Esophagus muscularis mucosa (tissue), 4 donors: ENCODE measurements around the gene FARSB. TPM values are rescaled to one million over a fixed set of nuclear protein-coding genes. Genes with fewer than 3 reads are reported as not detected.

Experiments
- DNase-seq: peaks from one replicate; pipeline ENCODE4 v3.0.0-alpha.2; 2017; ENCODE audit errors: extremely low spot score
- H3K27ac ChIP-seq, 4 donors: fragments of 200-600 bp; sonication (generic); replicated peaks in 1 of 4; 1 replicate in 3 of 4; 2 replicates in 1 of 4; pipeline ENCODE4 v1.5.1; 2016 to 2019; ENCODE audit warnings: mild to moderate bottlenecking in 1 of 4
- H3K27me3 ChIP-seq, 4 donors: fragments of 200-600 bp; sonication (generic); one replicate each; pipeline versions ENCODE4 v1.5.1 to v1.6.0; 2016 to 2019
- H3K36me3 ChIP-seq, 4 donors: fragments of 200-600 bp; sonication (generic); one replicate each; pipeline ENCODE4 v1.5.1; 2016 to 2019
- H3K4me1 ChIP-seq, 4 donors: fragments of 200-600 bp; sonication (generic); one replicate each; pipeline ENCODE4 v1.5.1; 2016 to 2019
- H3K4me3 ChIP-seq, 4 donors: fragments of 200-600 bp; sonication (generic); 1 replicate in 2 of 4; 2 replicates in 2 of 4; pipeline ENCODE4 v1.5.1; 2016 to 2019; ENCODE audit warnings: mild to moderate bottlenecking in 4 of 4, moderate library complexity in 1 of 4
- H3K9me3 ChIP-seq, 4 donors: fragments of 200-600 bp; sonication (generic); 1 replicate in 3 of 4; 2 replicates in 1 of 4; pipeline ENCODE4 v1.5.1; 2016 to 2019
- EP300 ChIP-seq: sonication (generic); formaldehyde crosslinking; IDR thresholded peaks from one replicate; pipeline ENCODE4 v1.6.1; 2017; ENCODE audit warnings: antibody characterized with exemption
- POLR2A ChIP-seq: fragments of 450-650 bp; IDR thresholded peaks from one replicate; pipeline ENCODE4 v1.6.1; 2017; ENCODE audit warnings: antibody characterized with exemption, moderate library complexity, mild to moderate bottlenecking, low read depth
- POLR2AphosphoS5 ChIP-seq, 2 donors: sonication (generic); formaldehyde crosslinking; IDR thresholded peaks; one replicate each; pipeline ENCODE4 v1.6.1; 2017; ENCODE audit warnings: antibody characterized with exemption in 2 of 2
- WGBS: methylation state at CpG from one replicate; pipeline ENCODE4 v1.1.5; 2018; 5-methylcytosine and 5-hydroxymethylcytosine counted together
- intact Hi-C: fragments of 100-400 bp; cut with DNase I; formaldehyde crosslinking; loops from one replicate; pipeline ENCODE4 v1.15.1; 2023
- total RNA-seq, 4 donors: library from RNA; depleted of rRNA; stranded (reverse); fragments of >200 nt; gene quantifications; one replicate each; pipeline versions ENCODE4 v1.1.0 to v1.2.1, GENCODE V29; 2016
- TF ChIP-seq, protein P1 (sequence below), 3 experiments: fragments of 200-600 bp in 2 of 3; fragments of 450-650 bp in 1 of 3; sonication (generic) in 2 of 3; IDR thresholded peaks; one replicate each; pipeline ENCODE4 v1.5.1; 2017 to 2019; ENCODE audit warnings: antibody characterized with exemption in 3 of 3, mild to moderate bottlenecking in 2 of 3, moderate library complexity in 1 of 3

Gene FARSB
- total RNA-seq, 4 donors from 2014 or later = 11.9 to 14.4 (median 12.4) TPM

DNA sequence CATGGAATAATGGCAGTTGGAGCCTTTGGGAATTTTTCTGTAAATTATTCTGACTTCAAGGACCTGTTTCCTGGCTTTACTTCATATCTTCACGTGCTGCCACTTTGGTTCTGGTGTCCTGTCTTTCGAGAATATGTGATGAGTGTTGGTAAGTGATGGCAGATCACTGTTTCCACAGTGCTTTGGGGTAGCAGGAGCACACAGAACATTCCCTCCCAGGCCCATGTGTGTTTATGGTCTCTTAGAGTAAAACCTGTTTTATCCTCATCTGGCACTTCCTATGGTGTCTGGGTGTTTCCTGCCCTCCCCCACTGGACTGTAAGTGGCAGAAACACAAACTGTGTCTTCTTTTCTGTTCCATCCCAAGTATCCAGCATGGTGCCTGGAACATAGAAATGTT, 33.4 kb upstream of the FARSB start:
- H3K9me3 ChIP-seq = no peaks in the 10 kb centered on the region
- 84% methylated on average over 2 of the region's 2 CpGs for WGBS
- intact Hi-C loops = no loop called here
- no peaks in the 10 kb centered on the region for H3K4me1 ChIP-seq
- DNase-seq = no peak
- H3K36me3 ChIP-seq = no peaks in the 10 kb centered on the region
- no peak overlapping the region for H3K4me3 ChIP-seq
- H3K27ac ChIP-seq = no peak overlapping the region
- no peak for TF ChIP-seq POLR2AphosphoS5 (IDR thresholded peaks at IDR 0.05)
- no peak for TF ChIP-seq EP300
- no peak for TF ChIP-seq POLR2A
- TF ChIP-seq, protein P1, sequence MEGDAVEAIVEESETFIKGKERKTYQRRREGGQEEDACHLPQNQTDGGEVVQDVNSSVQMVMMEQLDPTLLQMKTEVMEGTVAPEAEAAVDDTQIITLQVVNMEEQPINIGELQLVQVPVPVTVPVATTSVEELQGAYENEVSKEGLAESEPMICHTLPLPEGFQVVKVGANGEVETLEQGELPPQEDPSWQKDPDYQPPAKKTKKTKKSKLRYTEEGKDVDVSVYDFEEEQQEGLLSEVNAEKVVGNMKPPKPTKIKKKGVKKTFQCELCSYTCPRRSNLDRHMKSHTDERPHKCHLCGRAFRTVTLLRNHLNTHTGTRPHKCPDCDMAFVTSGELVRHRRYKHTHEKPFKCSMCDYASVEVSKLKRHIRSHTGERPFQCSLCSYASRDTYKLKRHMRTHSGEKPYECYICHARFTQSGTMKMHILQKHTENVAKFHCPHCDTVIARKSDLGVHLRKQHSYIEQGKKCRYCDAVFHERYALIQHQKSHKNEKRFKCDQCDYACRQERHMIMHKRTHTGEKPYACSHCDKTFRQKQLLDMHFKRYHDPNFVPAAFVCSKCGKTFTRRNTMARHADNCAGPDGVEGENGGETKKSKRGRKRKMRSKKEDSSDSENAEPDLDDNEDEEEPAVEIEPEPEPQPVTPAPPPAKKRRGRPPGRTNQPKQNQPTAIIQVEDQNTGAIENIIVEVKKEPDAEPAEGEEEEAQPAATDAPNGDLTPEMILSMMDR (IDR thresholded peaks at IDR 0.05) = no peak
- H3K27me3 ChIP-seq = no peaks in the 10 kb centered on the region

DNA sequence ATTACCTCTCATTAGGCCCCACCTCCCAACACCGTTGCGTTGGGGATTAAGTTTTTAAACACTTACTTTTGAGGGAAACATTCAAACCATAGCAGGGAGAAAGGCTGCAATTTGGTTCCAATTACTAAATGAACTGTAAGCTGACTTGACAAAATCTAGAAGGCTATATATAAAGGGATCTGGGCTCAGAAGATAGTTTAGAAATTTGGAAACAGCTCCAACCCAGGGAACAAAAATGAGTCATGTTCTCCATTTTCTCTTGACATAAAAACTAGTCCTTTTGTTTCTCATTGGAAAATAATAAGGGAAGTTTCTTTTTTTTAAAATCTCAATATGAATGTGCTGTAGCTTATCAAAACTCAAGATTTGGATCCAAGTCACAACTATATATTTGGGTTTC, 33.0 kb upstream of the FARSB start:
- Histone ChIP-seq H3K27ac (no peak overlapping the region), H3K4me3 (no peak overlapping the region), H3K27me3 (no peaks in the 10 kb centered on the region), H3K4me1 (no peaks in the 10 kb centered on the region), H3K9me3 (no peaks in the 10 kb centered on the region), H3K36me3 (no peaks in the 10 kb centered on the region)
- intact Hi-C loops = no loop called here
- WGBS = 81% methylated on average over 2 of the region's 2 CpGs
- no peak for DNase-seq
- TF ChIP-seq POLR2AphosphoS5 (IDR thresholded peaks at IDR 0.05) (no peak), EP300 (no peak), POLR2A (no peak)
- TF ChIP-seq, protein P1 (IDR thresholded peaks at IDR 0.05) = no peak

DNA sequence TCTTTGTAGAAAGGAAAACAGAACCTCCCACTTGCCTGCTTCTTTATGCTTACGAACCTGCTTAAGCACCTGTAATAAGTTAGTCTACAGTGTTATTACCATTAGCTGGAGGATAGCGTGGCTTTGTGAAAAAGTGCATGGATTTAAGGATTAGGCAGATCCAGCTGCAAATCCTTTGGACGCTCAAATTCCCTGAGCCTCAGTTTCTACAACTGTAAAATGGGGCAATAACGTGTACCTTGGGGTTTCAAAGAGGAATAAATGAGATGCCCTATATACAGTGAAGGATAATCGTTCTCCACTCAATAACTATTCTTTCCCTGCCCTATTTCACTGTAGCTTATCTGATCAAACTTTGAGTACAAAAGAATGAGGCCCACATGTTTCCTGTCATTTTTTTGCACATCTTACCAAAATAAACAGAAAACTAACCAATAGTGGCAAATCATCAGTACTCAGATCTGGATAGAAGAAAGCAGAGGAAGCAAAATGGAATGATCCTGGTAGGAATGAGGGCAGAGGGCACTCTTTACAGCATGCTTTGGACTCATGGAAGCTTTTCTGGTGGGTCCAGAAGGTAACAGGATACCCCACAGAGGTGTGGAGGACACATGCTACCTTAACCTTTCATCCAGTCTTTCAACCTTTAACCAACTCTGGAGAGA, 30.3 kb upstream of the FARSB start:
- no peak for DNase-seq
- intact Hi-C loops = no loop called here
- no peaks in the 10 kb centered on the region for H3K4me1 ChIP-seq
- 75% methylated on average over 5 of the region's 5 CpGs for whole genome bisulfite sequencing
- no peaks in the 10 kb centered on the region for H3K9me3 ChIP-seq
- H3K27ac ChIP-seq = no peak overlapping the region
- H3K36me3 ChIP-seq = no peaks in the 10 kb centered on the region
- TF ChIP-seq POLR2AphosphoS5 (IDR thresholded peaks at IDR 0.05) (no peak), EP300 (no peak), POLR2A (no peak)
- TF ChIP-seq, protein P1 (IDR thresholded peaks at IDR 0.05) = no peak
- H3K4me3 ChIP-seq = no peak overlapping the region
- H3K27me3 ChIP-seq = no peaks in the 10 kb centered on the region

DNA sequence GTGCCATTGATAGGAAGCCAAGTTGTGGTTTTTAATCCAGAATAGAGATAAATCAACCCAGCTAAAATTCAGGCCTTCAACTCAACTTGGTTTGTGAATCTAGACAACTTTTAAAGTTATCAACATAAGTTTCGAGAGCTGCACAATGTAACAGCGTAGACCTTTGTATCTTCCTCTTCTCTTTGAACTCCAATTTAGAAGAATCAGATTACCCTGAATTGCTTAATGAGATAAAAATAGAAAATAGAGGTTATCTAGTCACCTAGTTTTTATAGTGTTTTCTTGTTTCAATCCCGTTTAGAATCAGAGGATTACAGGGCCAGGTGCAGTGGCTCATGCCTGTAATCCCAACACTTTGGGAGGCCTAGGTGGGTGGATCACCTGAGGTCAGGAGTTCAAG, 27.9 kb upstream of the FARSB start:
- H3K4me3 ChIP-seq = no peak overlapping the region
- H3K9me3 ChIP-seq = no peaks in the 10 kb centered on the region
- intact Hi-C loops = no loop called here
- WGBS = 87% methylated on average over 3 of the region's 3 CpGs
- no peak for DNase-seq
- H3K27me3 ChIP-seq = peaks cover 0 to under 1% (median 0%) of the 10 kb centered on the region in 4 donors
- H3K4me1 ChIP-seq = no peaks in the 10 kb centered on the region
- no peak overlapping the region for H3K27ac ChIP-seq
- no peak for TF ChIP-seq POLR2AphosphoS5 (IDR thresholded peaks at IDR 0.05)
- TF ChIP-seq POLR2A = no peak
- TF ChIP-seq, protein P1 (IDR thresholded peaks at IDR 0.05) = no peak
- no peak for TF ChIP-seq EP300
- H3K36me3 ChIP-seq = no peaks in the 10 kb centered on the region

DNA sequence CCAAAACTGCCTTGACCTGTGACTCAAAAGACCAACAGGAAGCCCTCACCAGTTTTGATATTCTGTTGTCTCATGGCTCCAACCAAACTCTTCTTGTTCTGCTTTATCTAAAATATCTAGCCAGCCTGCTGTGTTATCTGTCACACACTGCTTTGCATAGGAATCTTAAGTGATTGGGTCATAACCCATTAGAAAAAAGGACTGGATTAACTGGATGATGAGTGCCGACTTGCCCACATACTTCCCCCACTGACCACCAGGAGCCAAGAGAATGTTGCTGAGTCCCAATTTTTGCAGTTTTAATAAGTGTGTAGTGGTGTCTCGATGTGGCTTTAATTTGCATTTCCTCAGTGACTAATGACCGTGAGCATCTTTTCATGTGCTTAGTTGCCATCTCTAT, 22.1 kb upstream of the FARSB start:
- 84% methylated on average over 3 of the region's 3 CpGs for WGBS
- Histone ChIP-seq H3K9me3 (no peaks in the 10 kb centered on the region), H3K4me1 (no peaks in the 10 kb centered on the region), H3K36me3 (no peaks in the 10 kb centered on the region), H3K4me3 (no peak overlapping the region), H3K27me3 (peaks cover 0 to 5% (median 0%) of the 10 kb centered on the region in 4 donors), H3K27ac (no peak overlapping the region)
- intact Hi-C loops = no loop called here
- DNase-seq = no peak
- TF ChIP-seq EP300 (no peak), POLR2A (no peak), POLR2AphosphoS5 (IDR thresholded peaks at IDR 0.05) (no peak)
- TF ChIP-seq, protein P1 (IDR thresholded peaks at IDR 0.05) = no peak
